ENCODE data around the gene NCOA1.

NCOA1 gene

DNA sequence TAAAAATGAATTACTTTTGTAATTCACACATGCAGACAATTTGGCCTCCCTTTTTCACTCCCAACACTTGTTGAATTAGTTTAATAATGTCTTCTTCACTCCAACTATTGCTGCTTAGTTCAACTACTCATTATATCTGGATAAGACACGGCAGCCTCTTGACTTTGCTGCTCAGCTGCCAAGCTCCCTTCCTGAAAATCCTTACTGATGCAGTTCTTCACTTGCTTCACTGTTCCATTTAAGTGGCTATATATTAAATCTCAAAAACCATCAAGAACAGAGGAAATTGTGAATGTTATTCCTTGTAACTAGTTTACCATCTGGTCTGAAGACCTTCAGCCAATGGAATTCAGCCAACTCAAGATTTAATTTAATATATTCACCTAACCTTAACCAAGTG is 127.1 kb downstream of the NCOA1 start:
- no peak for DNase-seq (ENCODE audit: low spot score)
- TF ChIP-seq, protein P1, sequence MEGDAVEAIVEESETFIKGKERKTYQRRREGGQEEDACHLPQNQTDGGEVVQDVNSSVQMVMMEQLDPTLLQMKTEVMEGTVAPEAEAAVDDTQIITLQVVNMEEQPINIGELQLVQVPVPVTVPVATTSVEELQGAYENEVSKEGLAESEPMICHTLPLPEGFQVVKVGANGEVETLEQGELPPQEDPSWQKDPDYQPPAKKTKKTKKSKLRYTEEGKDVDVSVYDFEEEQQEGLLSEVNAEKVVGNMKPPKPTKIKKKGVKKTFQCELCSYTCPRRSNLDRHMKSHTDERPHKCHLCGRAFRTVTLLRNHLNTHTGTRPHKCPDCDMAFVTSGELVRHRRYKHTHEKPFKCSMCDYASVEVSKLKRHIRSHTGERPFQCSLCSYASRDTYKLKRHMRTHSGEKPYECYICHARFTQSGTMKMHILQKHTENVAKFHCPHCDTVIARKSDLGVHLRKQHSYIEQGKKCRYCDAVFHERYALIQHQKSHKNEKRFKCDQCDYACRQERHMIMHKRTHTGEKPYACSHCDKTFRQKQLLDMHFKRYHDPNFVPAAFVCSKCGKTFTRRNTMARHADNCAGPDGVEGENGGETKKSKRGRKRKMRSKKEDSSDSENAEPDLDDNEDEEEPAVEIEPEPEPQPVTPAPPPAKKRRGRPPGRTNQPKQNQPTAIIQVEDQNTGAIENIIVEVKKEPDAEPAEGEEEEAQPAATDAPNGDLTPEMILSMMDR (IDR thresholded peaks at IDR 0.05; ENCODE audit: borderline replicate concordance, control extremely low read depth, extremely low read depth, insufficient read depth, missing control alignments) = no peak
- in situ Hi-C loops (cut with MboI; ENCODE audit: low sequenced_read_pairs, unreplicated experiment) = loop anchor here (10.0 kb wide), 1 partner anchor 207 kb away; no protein-coding TSS in a partner anchor

DNA sequence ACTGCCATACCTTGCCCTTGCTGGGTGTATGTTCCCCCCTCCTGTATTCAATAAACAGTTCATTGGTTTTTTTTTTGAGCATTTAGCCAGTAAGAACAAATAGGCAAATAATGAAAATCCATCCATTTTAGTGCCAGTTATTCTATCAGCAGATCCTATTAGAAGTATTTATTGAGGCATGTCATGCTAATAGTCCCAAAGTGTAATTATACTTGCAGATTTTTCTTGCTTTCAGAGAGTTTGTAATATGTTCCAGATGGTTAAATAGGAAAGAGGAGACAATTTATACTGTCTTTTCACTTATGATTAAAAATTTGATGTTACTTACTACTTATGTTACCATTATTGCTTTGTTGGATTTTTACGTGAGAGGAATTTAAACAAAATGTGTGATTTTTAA is 127.6 kb downstream of the NCOA1 start:
- in situ Hi-C loops (cut with MboI; ENCODE audit: low sequenced_read_pairs, unreplicated experiment) = loop anchor here (10.0 kb wide), 1 partner anchor 206 kb away; no protein-coding TSS in a partner anchor
- DNase-seq (ENCODE audit: low spot score) = no peak
- TF ChIP-seq, protein P1 (IDR thresholded peaks at IDR 0.05; ENCODE audit: borderline replicate concordance, control extremely low read depth, extremely low read depth, insufficient read depth, missing control alignments) = no peak

DNA sequence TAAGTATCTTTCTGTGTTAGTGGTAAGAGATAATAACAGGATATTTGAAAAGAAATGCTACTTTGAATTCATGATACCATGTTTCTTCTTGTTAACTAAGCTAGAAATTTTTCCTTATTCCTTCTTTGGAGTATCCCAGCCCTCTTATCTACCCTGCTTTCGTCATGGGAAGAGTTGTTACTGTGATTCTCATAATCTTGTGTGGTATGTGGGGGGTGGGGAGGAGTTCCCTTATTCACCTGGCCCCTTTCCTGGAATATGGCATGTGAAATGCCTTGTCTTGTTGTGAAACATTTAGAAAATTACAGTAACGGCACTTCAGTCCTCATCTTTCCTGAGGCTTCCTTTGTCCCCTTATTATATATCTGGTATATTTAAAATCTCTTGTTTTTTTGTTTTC is 129.9 kb downstream of the NCOA1 start:
- no peak for DNase-seq (ENCODE audit: low spot score)
- TF ChIP-seq, protein P1 (IDR thresholded peaks at IDR 0.05; ENCODE audit: borderline replicate concordance, control extremely low read depth, extremely low read depth, insufficient read depth, missing control alignments) = no peak
- in situ Hi-C loops (cut with MboI; ENCODE audit: low sequenced_read_pairs, unreplicated experiment) = no loop called here

DNA sequence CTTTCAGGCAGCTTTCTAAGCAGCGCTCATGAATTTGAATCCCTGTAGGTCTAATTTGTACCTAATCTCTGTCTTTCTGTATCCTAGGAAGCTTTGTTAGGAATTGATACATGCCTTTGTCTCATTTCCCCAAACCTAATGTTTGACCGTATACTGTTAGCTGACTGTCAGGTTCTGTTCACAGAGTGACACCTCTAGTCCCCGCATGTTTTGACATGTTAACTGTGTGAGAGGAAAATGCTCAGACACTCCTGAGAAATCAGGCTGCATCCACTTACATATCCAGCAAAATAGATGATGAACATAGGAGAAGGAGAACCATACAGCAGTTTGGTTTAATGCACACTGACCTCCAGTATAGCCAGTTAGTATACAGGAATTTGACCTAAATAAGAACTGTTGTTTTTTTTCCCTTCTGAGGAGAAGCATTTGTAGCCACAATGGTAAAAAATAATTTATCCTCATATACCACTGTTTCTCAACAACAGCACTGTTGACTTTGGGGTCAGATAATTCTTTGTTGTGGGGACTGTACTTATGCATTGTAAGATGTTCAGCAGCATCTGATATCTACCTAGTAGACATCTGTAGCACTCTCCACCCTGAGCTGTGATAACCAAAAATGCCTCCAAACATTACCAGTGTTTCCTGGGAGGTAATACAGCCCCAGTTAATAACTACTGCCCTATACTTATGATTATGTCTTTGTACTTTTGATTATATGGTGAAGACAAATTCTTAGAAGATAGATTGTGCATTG is 130.9 kb downstream of the NCOA1 start:
- in situ Hi-C loops (cut with MboI; ENCODE audit: low sequenced_read_pairs, unreplicated experiment) = no loop called here
- no peak for DNase-seq (ENCODE audit: low spot score)
- TF ChIP-seq, protein P1 (IDR thresholded peaks at IDR 0.05; ENCODE audit: borderline replicate concordance, control extremely low read depth, extremely low read depth, insufficient read depth, missing control alignments) = no peak

DNA sequence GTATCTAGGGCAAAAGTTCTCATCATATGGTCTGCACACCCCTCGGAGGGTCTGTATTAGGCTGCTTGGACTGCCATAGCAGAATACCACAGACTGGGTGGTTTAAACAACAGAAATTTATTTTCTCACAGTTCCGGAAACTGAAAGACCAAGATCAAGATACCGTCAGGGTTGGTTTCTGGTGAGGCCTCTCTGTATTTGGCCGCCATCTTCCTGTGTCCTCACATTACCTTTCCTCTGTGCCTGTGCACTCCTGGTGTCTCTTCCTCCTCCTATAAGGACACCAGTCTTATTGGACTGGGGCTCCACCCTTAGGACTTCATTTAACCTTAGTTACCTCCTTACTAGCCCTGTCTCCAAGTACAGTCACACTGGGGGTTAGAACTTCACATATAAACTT is 132.5 kb downstream of the NCOA1 start:
- TF ChIP-seq, protein P1 (IDR thresholded peaks at IDR 0.05; ENCODE audit: borderline replicate concordance, control extremely low read depth, extremely low read depth, insufficient read depth, missing control alignments) = no peak
- in situ Hi-C loops (cut with MboI; ENCODE audit: low sequenced_read_pairs, unreplicated experiment) = no loop called here

DNA sequence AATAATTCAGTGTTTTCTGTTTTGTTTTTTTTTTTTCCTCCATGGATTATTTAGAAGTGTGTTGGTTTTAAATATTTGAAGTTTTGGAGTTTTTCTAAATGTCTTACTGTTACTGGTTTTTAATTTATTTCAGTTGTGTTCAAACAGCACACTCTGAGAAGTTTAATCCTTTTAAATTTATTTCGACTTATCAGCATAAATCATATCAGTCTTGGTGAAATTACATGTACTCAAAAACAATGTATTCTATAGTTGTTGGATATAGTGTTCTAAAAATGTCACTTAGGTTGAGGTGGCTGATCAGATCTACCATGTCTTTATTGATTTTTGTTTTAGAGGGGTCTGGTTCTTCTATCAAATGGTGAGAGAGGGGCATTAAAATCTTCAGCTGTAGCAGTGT is 134.7 kb downstream of the NCOA1 start:
- TF ChIP-seq, protein P1 (IDR thresholded peaks at IDR 0.05; ENCODE audit: borderline replicate concordance, control extremely low read depth, extremely low read depth, insufficient read depth, missing control alignments) = no peak
- DNase-seq (ENCODE audit: low spot score) = no peak
- in situ Hi-C loops (cut with MboI; ENCODE audit: low sequenced_read_pairs, unreplicated experiment) = no loop called here

More for the DNA sequence above, 132.5 kb downstream of the NCOA1 start:
- DNase-seq (ENCODE audit: low spot score) = no peak

All from GM13976 (cell line).